Tibial nerve (tissue), 4 donors: ENCODE measurements around the gene AIFM3. TPM values are rescaled to one million over a fixed set of nuclear protein-coding genes. Genes with fewer than 3 reads are reported as not detected.
"Not testable (repeated sequence)": the region's sequence is repeated elsewhere in the genome, so short reads cannot be mapped to it uniquely, and the experiment has no call there.

Experiments
- DNase-seq, 2 donors: peaks; one replicate each; pipeline ENCODE4 v3.0.0-alpha.2; 2019; ENCODE audit warnings: low spot score in 2 of 2
- H3K27ac ChIP-seq, 4 donors: fragments of 200-600 bp; sonication (generic) in 3 of 4; one replicate each; pipeline ENCODE4 v1.5.1; 2017 to 2019; ENCODE audit warnings: mild to moderate bottlenecking in 1 of 4
- H3K27me3 ChIP-seq, 2 donors: fragments of 200-600 bp; sonication (generic) in 1 of 2; one replicate each; pipeline versions ENCODE4 v1.5.1 to v1.6.0; 2017 to 2019
- H3K36me3 ChIP-seq, 3 donors: fragments of 200-600 bp; sonication (generic); one replicate each; pipeline ENCODE4 v1.5.1; 2018 to 2019
- H3K4me1 ChIP-seq, 4 donors: fragments of 200-600 bp; sonication (generic) in 3 of 4; one replicate each; pipeline ENCODE4 v1.5.1; 2017 to 2019
- H3K4me3 ChIP-seq, 4 donors: fragments of 200-600 bp; sonication (generic) in 3 of 4; one replicate each; pipeline ENCODE4 v1.5.1; 2017 to 2019; ENCODE audit warnings: mild to moderate bottlenecking in 1 of 4, moderate library complexity in 1 of 4
- H3K9me3 ChIP-seq, 4 donors: fragments of 200-600 bp; sonication (generic) in 3 of 4; one replicate each; pipeline ENCODE4 v1.5.1; 2017 to 2019
- EP300 ChIP-seq, 2 donors: sonication (generic); formaldehyde crosslinking; IDR thresholded peaks; one replicate each; pipeline ENCODE4 v1.6.1; 2017; ENCODE audit warnings: antibody characterized with exemption in 2 of 2, mild to moderate bottlenecking in 1 of 2
- POLR2A ChIP-seq, 2 donors: fragments of 450-650 bp; IDR thresholded peaks; one replicate each; pipeline ENCODE4 v1.6.1; 2017; ENCODE audit warnings: antibody characterized with exemption in 2 of 2, mild to moderate bottlenecking in 2 of 2, moderate library complexity in 2 of 2
- WGBS, 2 donors: methylation state at CpG; one replicate each; pipeline ENCODE4 v1.1.5; 2018; 5-methylcytosine and 5-hydroxymethylcytosine counted together
- total RNA-seq, 4 donors: library from RNA; depleted of rRNA; stranded (reverse); fragments of >200 nt; gene quantifications; one replicate each; pipeline ENCODE4 v1.1.0, GENCODE V29; 2016
- TF ChIP-seq, protein P1 (sequence below), 5 experiments: fragments of 200-600 bp in 3 of 5; fragments of 450-650 bp in 2 of 5; sonication (generic) in 3 of 5; IDR thresholded peaks; one replicate each; pipeline ENCODE4 v1.5.1; 2016 to 2019; ENCODE audit warnings: antibody characterized with exemption in 5 of 5, mild to moderate bottlenecking in 3 of 5, moderate library complexity in 2 of 5

AIFM3 gene
- total RNA-seq, 4 donors from 2014 or later = 0.59 to 3.1 (median 1.8) TPM

DNA sequence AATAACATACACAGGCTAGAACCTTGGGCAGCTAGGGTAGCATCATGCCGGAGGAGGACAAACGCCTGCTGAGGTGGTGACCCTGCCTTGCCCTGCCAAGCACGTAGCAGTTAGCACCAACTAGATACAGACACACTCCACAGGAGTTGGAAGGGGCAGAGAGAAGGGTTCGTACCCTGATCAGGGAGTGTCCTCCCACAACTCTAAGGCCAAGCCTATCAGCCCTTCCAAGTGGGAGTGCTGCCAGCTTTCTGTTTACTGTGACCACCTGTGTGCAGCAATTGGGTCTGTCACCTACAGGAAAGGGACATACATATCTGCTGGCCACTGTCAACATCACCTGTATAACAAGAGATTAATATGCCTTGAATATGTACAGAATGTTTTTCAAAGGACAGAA lies 36.7 kb downstream of the AIFM3 start:
- no peaks in the 10 kb centered on the region for H3K9me3 ChIP-seq
- no peak for DNase-seq
- H3K27me3 ChIP-seq = no peaks in the 10 kb centered on the region
- TF ChIP-seq, protein P1, sequence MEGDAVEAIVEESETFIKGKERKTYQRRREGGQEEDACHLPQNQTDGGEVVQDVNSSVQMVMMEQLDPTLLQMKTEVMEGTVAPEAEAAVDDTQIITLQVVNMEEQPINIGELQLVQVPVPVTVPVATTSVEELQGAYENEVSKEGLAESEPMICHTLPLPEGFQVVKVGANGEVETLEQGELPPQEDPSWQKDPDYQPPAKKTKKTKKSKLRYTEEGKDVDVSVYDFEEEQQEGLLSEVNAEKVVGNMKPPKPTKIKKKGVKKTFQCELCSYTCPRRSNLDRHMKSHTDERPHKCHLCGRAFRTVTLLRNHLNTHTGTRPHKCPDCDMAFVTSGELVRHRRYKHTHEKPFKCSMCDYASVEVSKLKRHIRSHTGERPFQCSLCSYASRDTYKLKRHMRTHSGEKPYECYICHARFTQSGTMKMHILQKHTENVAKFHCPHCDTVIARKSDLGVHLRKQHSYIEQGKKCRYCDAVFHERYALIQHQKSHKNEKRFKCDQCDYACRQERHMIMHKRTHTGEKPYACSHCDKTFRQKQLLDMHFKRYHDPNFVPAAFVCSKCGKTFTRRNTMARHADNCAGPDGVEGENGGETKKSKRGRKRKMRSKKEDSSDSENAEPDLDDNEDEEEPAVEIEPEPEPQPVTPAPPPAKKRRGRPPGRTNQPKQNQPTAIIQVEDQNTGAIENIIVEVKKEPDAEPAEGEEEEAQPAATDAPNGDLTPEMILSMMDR (IDR thresholded peaks at IDR 0.05) = no peak
- no peak for TF ChIP-seq POLR2A (IDR thresholded peaks at IDR 0.05)
- TF ChIP-seq EP300 (IDR thresholded peaks at IDR 0.05) = no peak
- 68 to 77% methylated on average over 4 of the region's 4 CpGs for WGBS, 2 donors
- H3K36me3 ChIP-seq = peaks cover 0 to 19% (median 9%) of the 10 kb centered on the region in 3 donors
- peaks cover 0 to 41% (median 30%) of the 10 kb centered on the region in 4 donors for H3K4me1 ChIP-seq
- H3K4me3 ChIP-seq = no peak overlapping the region
- peak overlapping the region in 1 of 4 donors; percentile 99 for H3K27ac ChIP-seq

DNA sequence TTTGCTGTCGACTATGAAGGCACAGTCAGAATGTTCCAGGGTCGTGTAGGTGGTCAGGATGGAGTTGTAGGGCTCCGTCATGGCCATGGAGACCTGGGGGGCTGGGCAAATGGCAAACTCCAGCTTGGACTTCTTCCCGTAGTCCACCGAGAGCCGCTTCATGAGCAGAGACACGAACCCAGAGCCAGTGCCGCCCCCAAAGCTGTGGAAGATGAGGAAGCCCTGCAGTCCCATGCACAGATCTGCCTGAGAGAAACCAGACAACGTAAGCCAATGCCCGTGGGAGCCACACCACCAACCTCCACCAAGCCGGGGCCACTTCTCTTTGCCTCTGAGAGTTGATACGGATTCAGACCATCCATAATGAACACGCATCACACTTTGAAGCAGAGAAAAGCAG lies 42.2 kb downstream of the AIFM3 start:
- not testable (repeated sequence) for DNase-seq, H3K4me1 ChIP-seq, H3K27ac ChIP-seq, H3K36me3 ChIP-seq, H3K27me3 ChIP-seq, H3K4me3 ChIP-seq, H3K9me3 ChIP-seq
- WGBS, 2 donors = 89 to 92% methylated on average over 13 of the region's 13 CpGs

DNA sequence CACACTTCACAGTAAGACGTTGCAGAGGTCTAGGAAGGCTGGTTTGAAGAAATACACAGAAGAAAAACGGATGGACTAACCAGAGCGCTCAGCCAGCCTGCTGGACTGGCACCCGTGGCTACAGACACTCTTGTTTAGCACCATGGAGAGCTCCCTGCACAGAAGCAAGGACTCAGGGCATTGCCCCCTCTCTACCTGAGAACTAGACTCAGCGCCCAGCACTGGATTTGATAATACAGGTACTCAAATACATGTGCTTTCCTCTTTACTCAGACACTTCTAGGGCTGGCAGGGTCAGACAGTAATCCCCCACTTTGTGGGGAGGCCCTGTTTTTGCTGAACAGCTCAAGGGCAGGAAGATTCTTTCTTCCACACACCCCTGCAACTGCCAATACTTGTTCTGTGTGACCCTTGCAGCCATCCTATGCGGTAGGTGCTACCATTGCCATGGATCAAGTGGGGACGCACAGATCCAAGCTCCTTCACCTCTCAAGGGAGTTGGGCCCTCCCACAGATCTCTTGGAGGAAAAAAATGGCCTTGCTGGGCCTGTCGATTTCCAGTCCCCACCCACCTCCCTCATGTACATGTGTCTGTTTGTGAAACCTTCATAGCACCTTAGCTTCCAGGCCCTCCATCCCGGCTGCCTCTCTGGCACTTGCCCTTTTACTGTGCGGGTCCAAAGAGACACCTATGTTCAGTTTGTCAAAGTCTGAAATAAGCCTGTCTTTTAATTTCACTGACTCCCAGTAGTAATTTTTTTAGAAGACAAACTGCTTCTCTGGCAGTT lies 42.8 kb downstream of the AIFM3 start:
- Histone ChIP-seq H3K27ac (no peak overlapping the region), H3K36me3 (no peaks in the 10 kb centered on the region), H3K4me1 (peaks cover 0 to 13% (median 10%) of the 10 kb centered on the region in 4 donors), H3K9me3 (no peaks in the 10 kb centered on the region), H3K4me3 (no peak overlapping the region), H3K27me3 (no peaks in the 10 kb centered on the region)
- DNase-seq = no peak
- WGBS, 2 donors = 52% methylated on average over 9 to 10 of the region's 10 CpGs
- no peak for TF ChIP-seq EP300 (IDR thresholded peaks at IDR 0.05)
- no peak for TF ChIP-seq POLR2A (IDR thresholded peaks at IDR 0.05)
- TF ChIP-seq, protein P1 (IDR thresholded peaks at IDR 0.05) = no peak

DNA sequence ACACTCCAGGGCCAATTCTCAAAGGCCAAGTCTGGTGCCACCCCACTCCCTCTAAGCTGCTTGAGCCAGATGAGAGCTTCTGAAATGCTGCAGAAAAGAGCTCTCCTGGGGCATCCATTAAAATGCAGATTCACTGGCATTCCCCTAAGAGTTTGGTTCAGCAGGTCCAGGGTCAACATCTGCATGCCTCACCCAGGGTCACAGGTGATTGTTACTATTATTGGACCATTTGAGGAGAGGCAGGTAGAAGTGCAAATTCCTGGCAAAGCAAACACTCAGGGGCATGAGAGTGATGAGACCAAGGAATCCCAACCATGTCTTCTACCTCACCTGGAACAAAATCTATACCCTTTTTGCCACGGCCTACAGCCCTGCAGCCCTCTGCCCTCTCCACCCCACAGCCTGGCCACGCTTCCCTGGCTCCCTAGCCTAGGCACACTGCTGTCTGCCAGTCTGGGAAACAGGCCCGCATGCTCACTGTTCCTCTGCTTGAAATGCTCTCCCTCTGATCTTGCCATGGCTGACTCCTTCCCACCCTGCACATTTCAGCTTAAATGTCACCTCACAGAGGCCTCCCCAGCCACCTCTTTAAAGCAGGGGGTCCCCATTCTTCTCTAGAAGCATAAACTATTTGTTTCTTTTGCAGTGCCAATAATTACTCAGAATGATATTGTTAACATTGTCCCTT lies 43.5 kb downstream of the AIFM3 start:
- peaks cover 0 to 20% (median 18%) of the 10 kb centered on the region in 4 donors for H3K4me1 ChIP-seq
- H3K4me3 ChIP-seq = no peak overlapping the region
- WGBS, 2 donors = 92 to 93% methylated on average over 3 of the region's 3 CpGs
- H3K36me3 ChIP-seq = no peaks in the 10 kb centered on the region
- TF ChIP-seq EP300 (IDR thresholded peaks at IDR 0.05) (no peak), POLR2A (IDR thresholded peaks at IDR 0.05) (no peak)
- TF ChIP-seq, protein P1 (IDR thresholded peaks at IDR 0.05) = no peak
- no peak for DNase-seq
- no peak overlapping the region for H3K27ac ChIP-seq
- no peaks in the 10 kb centered on the region for H3K9me3 ChIP-seq
- H3K27me3 ChIP-seq = no peaks in the 10 kb centered on the region

DNA sequence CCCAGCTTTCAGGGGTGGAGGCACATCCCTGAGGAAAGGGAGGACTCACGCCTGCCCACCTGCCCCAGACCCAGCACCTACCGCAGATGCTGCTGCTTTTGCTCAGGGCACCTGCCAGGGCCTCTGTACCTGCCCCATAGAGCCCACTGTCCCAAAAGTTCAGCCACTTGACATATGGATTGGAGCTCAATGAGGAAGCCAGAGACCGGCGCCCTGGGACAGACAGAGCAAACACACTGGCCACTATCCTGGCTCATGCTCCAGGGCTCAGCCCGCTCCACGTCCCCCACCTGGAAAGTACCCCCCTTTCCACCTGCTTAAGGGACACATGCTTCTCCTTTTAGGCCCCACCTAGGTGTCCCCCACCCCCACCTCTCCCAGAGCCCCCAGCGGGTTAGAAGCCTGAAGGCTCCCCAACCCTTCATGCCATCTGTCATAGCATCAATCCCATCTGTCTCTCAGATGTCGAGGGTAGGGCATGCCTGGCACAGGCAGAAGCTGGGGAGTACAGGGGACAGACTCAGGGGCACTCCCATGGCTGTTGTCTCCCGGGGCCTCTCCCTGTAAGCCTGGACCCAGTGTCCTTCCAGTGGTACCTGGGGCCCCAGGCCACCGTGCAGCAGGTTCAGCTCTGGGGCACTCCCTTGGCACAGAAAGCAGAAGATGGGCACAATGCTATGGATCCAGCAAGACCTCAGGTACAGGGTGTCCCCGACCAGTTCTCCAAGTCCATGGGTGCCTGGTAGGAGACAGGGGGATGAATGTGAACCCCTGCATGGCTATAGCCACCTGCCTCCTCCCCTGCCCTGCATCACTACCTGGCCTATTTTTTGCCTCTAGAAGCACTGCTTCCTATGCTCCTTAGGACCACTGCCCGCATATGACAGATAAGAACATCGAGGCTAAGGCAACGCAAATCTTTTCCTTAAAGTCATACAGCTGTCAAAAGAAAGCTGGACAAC lies 45.7 kb downstream of the AIFM3 start:
- Histone ChIP-seq H3K4me3 (no peak overlapping the region), H3K36me3 (no peaks in the 10 kb centered on the region), H3K27ac (no peak overlapping the region), H3K27me3 (no peaks in the 10 kb centered on the region), H3K4me1 (peaks cover 0 to 26% (median 21%) of the 10 kb centered on the region in 4 donors), H3K9me3 (no peaks in the 10 kb centered on the region)
- TF ChIP-seq, protein P1 (IDR thresholded peaks at IDR 0.05) = no peak
- TF ChIP-seq POLR2A (IDR thresholded peaks at IDR 0.05) (no peak), EP300 (IDR thresholded peaks at IDR 0.05) (no peak)
- no peak for DNase-seq
- 78 to 84% methylated on average over 13 to 14 of the region's 14 CpGs for WGBS, 2 donors
